Esophagus (tissue), 2 donors: ENCODE results near the gene CALML5. TPM values are rescaled to one million over a fixed set of nuclear protein-coding genes. Genes with fewer than 3 reads are reported as not detected.

Experiments
- H3K27ac ChIP-seq, 2 donors: one replicate each; pipeline ENCODE4 v1.5.1; 2013; ENCODE audit warnings: low read depth in 2 of 2, mild to moderate bottlenecking in 2 of 2, inconsistent platforms in 1 of 2, low read length in 1 of 2, moderate library complexity in 1 of 2
- H3K27me3 ChIP-seq, 2 donors: one replicate each; pipeline ENCODE4 v1.6.1; 2013; ENCODE audit warnings: low read length in 2 of 2, control low read depth in 1 of 2, mild to moderate bottlenecking in 1 of 2; ENCODE audit not compliant: insufficient read depth in 2 of 2, control insufficient read depth in 1 of 2
- H3K36me3 ChIP-seq, 2 donors: one replicate each; pipeline ENCODE4 v1.6.1; 2013; ENCODE audit warnings: low read length in 1 of 2; ENCODE audit not compliant: control insufficient read depth in 2 of 2, insufficient read depth in 2 of 2
- H3K4me1 ChIP-seq, 2 donors: one replicate each; pipeline ENCODE4 v1.6.1; 2013; ENCODE audit warnings: low read length in 1 of 2; ENCODE audit not compliant: control insufficient read depth in 2 of 2, insufficient read depth in 2 of 2
- H3K4me3 ChIP-seq, 2 donors: one replicate each; pipeline ENCODE4 v1.5.1; 2013; ENCODE audit warnings: low read length in 2 of 2, mild to moderate bottlenecking in 2 of 2, low read depth in 1 of 2, moderate library complexity in 1 of 2
- H3K9me3 ChIP-seq, 2 donors: one replicate each; pipeline ENCODE4 v1.6.1; 2013; ENCODE audit warnings: mild to moderate bottlenecking in 2 of 2, low read depth in 1 of 2, low read length in 1 of 2, moderate library complexity in 1 of 2; ENCODE audit not compliant: control insufficient read depth in 2 of 2, insufficient read depth in 1 of 2
- WGBS, 2 donors: extraction: QIAGEN DNeasy Blood & Tissue Kit; methylation state at CpG; one replicate each; pipeline ENCODE4 v1.1.7; 2013; 5-methylcytosine and 5-hydroxymethylcytosine counted together
- polyA plus RNA-seq, 2 donors: library from polyadenylated mRNA; stranded (reverse); fragments of 200-250 nt; gene quantifications; one replicate each; pipeline ENCODE4 v1.2.3, GENCODE V29; 2013
- donor health status: healthy with polysubstance abuse.
- donor health status: Bipolar disorder and iron deficiency.

CALML5 gene
- polyA plus RNA-seq, 2 donors: 75.9 to 185 TPM

GRCh38 chr10:5519054-5519453, 19.7 kb upstream of the CALML5 start:
- Histone ChIP-seq H3K4me3 (no peak overlapping the region), H3K4me1 (peaks cover 1 to 6% of the 10 kb centered on the region in 2 donors), H3K9me3 (no peaks in the 10 kb centered on the region), H3K36me3 (no peaks in the 10 kb centered on the region), H3K27me3 (no peaks in the 10 kb centered on the region), H3K27ac (no peak overlapping the region)
- 90 to 94% methylated on average over 3 of the region's 3 CpGs for WGBS, 2 donors

- Histone ChIP-seq H3K4me3 (no peak overlapping the region), H3K36me3 (no peaks in the 10 kb centered on the region), H3K27ac (no peak overlapping the region), H3K27me3 (no peaks in the 10 kb centered on the region), H3K4me1 (peaks cover 0 to 6% of the 10 kb centered on the region in 2 donors), H3K9me3 (no peaks in the 10 kb centered on the region)
- 49 to 53% methylated on average over 5 of the region's 5 CpGs for WGBS, 2 donors
Measured at GRCh38 chr10:5518143-5518542, 18.8 kb upstream of the CALML5 start.

- Histone ChIP-seq H3K27me3 (no peaks in the 10 kb centered on the region), H3K9me3 (no peaks in the 10 kb centered on the region), H3K27ac (no peak overlapping the region), H3K4me3 (no peak overlapping the region), H3K4me1 (peaks cover 0 to 10% of the 10 kb centered on the region in 2 donors), H3K36me3 (no peaks in the 10 kb centered on the region)
- WGBS, 2 donors: 68 to 78% methylated on average over 5 of the region's 5 CpGs
Measured at GRCh38 chr10:5517546-5517945, 18.2 kb upstream of the CALML5 start.

GRCh38 chr10:5515948-5516761, 16.8 kb upstream of the CALML5 start:
- Histone ChIP-seq H3K36me3 (no peaks in the 10 kb centered on the region), H3K4me1 (peaks cover 0 to 15% of the 10 kb centered on the region in 2 donors), H3K9me3 (no peaks in the 10 kb centered on the region), H3K4me3 (no peak overlapping the region), H3K27me3 (no peaks in the 10 kb centered on the region), H3K27ac (no peak overlapping the region)
- 82 to 87% methylated on average over 10 of the region's 10 CpGs for WGBS, 2 donors

- Histone ChIP-seq H3K4me1 (peaks cover 0 to 19% of the 10 kb centered on the region in 2 donors), H3K27me3 (no peaks in the 10 kb centered on the region), H3K27ac (no peak overlapping the region), H3K9me3 (no peaks in the 10 kb centered on the region), H3K36me3 (no peaks in the 10 kb centered on the region), H3K4me3 (no peak overlapping the region)
- WGBS, 2 donors: 61 to 73% methylated on average over 16 of the region's 16 CpGs
Measured at GRCh38 chr10:5514226-5514850, 15.0 kb upstream of the CALML5 start.

GRCh38 chr10:5512881-5513612, 13.7 kb upstream of the CALML5 start:
- no peaks in the 10 kb centered on the region for H3K36me3 ChIP-seq
- no peaks in the 10 kb centered on the region for H3K27me3 ChIP-seq
- H3K4me1 ChIP-seq: peaks cover 0 to 30% of the 10 kb centered on the region in 2 donors
- WGBS, 2 donors: 68 to 77% methylated on average over 15 of the region's 15 CpGs
- no peaks in the 10 kb centered on the region for H3K9me3 ChIP-seq
- no peak overlapping the region for H3K27ac ChIP-seq
- no peak overlapping the region for H3K4me3 ChIP-seq

GRCh38 chr10:5512331-5512730, 13.0 kb upstream of the CALML5 start:
- Histone ChIP-seq H3K4me1 (peaks cover 3 to 38% of the 10 kb centered on the region in 2 donors), H3K36me3 (no peaks in the 10 kb centered on the region), H3K27ac (no peak overlapping the region), H3K9me3 (no peaks in the 10 kb centered on the region), H3K4me3 (no peak overlapping the region), H3K27me3 (no peaks in the 10 kb centered on the region)
- 95% methylated on average over 25 of the region's 25 CpGs for WGBS, 2 donors

GRCh38 chr10:5511885-5512280, 12.5 kb upstream of the CALML5 start:
- Histone ChIP-seq H3K4me3 (no peak overlapping the region), H3K27me3 (no peaks in the 10 kb centered on the region), H3K36me3 (no peaks in the 10 kb centered on the region), H3K9me3 (no peaks in the 10 kb centered on the region), H3K27ac (no peak overlapping the region), H3K4me1 (peaks cover 6 to 41% of the 10 kb centered on the region in 2 donors)
- 91 to 95% methylated on average over 17 of the region's 17 CpGs for WGBS, 2 donors

GRCh38 chr10:5511231-5511884, 12.0 kb upstream of the CALML5 start:
- H3K27ac ChIP-seq: peak overlapping the region in 1 of 2 donors; percentile 38

More at GRCh38 chr10:5511231-5511884, 12.0 kb upstream of the CALML5 start:
- no peak overlapping the region for H3K4me3 ChIP-seq
- WGBS, 2 donors: 88 to 92% methylated on average over 32 of the region's 32 CpGs
- peaks cover 11 to 46% of the 10 kb centered on the region in 2 donors for H3K4me1 ChIP-seq
- no peaks in the 10 kb centered on the region for H3K9me3 ChIP-seq
- no peaks in the 10 kb centered on the region for H3K27me3 ChIP-seq
- H3K36me3 ChIP-seq: no peaks in the 10 kb centered on the region
